H1 (cell line): ENCODE results near the gene TSEN34. TPM values are rescaled to one million over a fixed set of nuclear protein-coding genes. Genes with fewer than 3 reads are reported as not detected.

Experiments
- CTCF ChIA-PET: fragments of 300-600 bp; sonication (Branson Sonifier 250); formaldehyde crosslinking; loops from one replicate; lab custom pipeline; 2021; ENCODE audit not compliant: partially characterized antibody; lab: Charles Lee
- POLR2A ChIA-PET: fragments of 300-600 bp; sonication (Branson Sonifier 250); formaldehyde crosslinking; loops from one replicate; lab custom pipeline; 2021; ENCODE audit warnings: inconsistent platforms; ENCODE audit not compliant: partially characterized antibody; lab: Charles Lee
- DNase-seq, 2 experiments: peaks; one replicate each; pipeline versions ENCODE4 v3.0.0 to v3.0.0-alpha.2; 2010 to 2022; ENCODE audit warnings: low spot score in 2 of 2, low read depth in 1 of 2, mixed read lengths in 1 of 2
- FAIRE-seq: peaks from 2 replicates; lab custom pipeline; 2011; peaks lifted over from hg19 to GRCh38; lab: Jason Lieb, UNC
- H2AFZ ChIP-seq: 2 replicates; pipeline ENCODE4 v1.8.1; 2012; ENCODE audit warnings: low read length, inconsistent platforms
- H2AK5ac ChIP-seq: 2 replicates; pipeline ENCODE4 v1.6.1; 2013; ENCODE audit warnings: low read depth, low read length
- H2BK120ac ChIP-seq: replicated peaks from 2 replicates; pipeline ENCODE3; 2013; ENCODE audit warnings: low read depth, low read length, inconsistent platforms
- H2BK12ac ChIP-seq: 2 replicates; pipeline ENCODE4 v1.6.1; 2013; ENCODE audit warnings: low read depth, low read length
- H2BK15ac ChIP-seq: 2 replicates; pipeline ENCODE4 v1.6.1; 2013; ENCODE audit warnings: low read length
- H2BK20ac ChIP-seq: 2 replicates; pipeline ENCODE4 v1.6.1; 2013; ENCODE audit warnings: low read length
- H2BK5ac ChIP-seq: 2 replicates; pipeline ENCODE4 v1.6.1; 2013; ENCODE audit warnings: low read depth, low read length
- H3K14ac ChIP-seq: 2 replicates; pipeline ENCODE4 v1.6.1; 2013; ENCODE audit warnings: inconsistent platforms; ENCODE audit not compliant: insufficient read length
- H3K18ac ChIP-seq: 2 replicates; pipeline ENCODE4 v1.6.1; 2013; ENCODE audit warnings: low read length; ENCODE audit errors: extremely low read depth
- H3K23ac ChIP-seq: 2 replicates; pipeline ENCODE4 v1.6.1; 2013; ENCODE audit warnings: inconsistent platforms; ENCODE audit not compliant: insufficient read length
- H3K23me2 ChIP-seq: 2 replicates; pipeline ENCODE4 v1.6.1; 2013; ENCODE audit warnings: low read depth, low read length
- H3K27ac ChIP-seq: 2 replicates; pipeline ENCODE4 v1.6.1; 2011; ENCODE audit warnings: low read depth, low read length, inconsistent platforms
- H3K27me3 ChIP-seq, 4 experiments: replicated peaks in 1 of 4; 1 replicate in 1 of 4; 2 replicates in 3 of 4; pipeline versions ENCODE4 v1.6.1 to v1.8.1; 2011 to 2013; ENCODE audit warnings: low read length in 3 of 4, mild to moderate bottlenecking in 3 of 4, inconsistent platforms in 2 of 4, mixed read lengths in 2 of 4, moderate library complexity in 1 of 4; ENCODE audit not compliant: control insufficient read depth in 3 of 4, insufficient read depth in 3 of 4; ENCODE audit errors: extremely low read depth in 1 of 4
- H3K36me3 ChIP-seq, 4 experiments: 2 replicates each; pipeline versions ENCODE4 v1.6.1 to v1.8.1; 2011 to 2013; ENCODE audit warnings: mild to moderate bottlenecking in 4 of 4, low read length in 3 of 4, moderate library complexity in 2 of 4, control low read depth in 1 of 4, inconsistent platforms in 1 of 4; ENCODE audit not compliant: insufficient read depth in 4 of 4, control insufficient read depth in 2 of 4
- H3K4ac ChIP-seq: replicated peaks from 2 replicates; pipeline ENCODE3; 2013; ENCODE audit warnings: low read length, low read depth, mixed read lengths, inconsistent platforms; ENCODE audit not compliant: insufficient read length
- H3K4me1 ChIP-seq, 4 experiments: replicated peaks in 1 of 4; 1 replicate in 1 of 4; 2 replicates in 3 of 4; pipeline versions ENCODE4 v1.6.1 to v1.8.1; 2011 to 2013; ENCODE audit warnings: low read length in 3 of 4, inconsistent platforms in 2 of 4, mixed read lengths in 1 of 4; ENCODE audit not compliant: insufficient read depth in 4 of 4, control insufficient read depth in 3 of 4
- H3K4me2 ChIP-seq, 2 experiments: 2 replicates each; pipeline versions ENCODE4 v1.6.1 to v1.8.1; 2011 to 2013; ENCODE audit warnings: low read depth in 2 of 2, low read length in 2 of 2, control low read depth in 1 of 2, inconsistent platforms in 1 of 2, mild to moderate bottlenecking in 1 of 2; ENCODE audit not compliant: insufficient read depth in 1 of 2
- H3K4me3 ChIP-seq, 4 experiments: fragments of 200-600, 300-600 bp in 1 of 4; sonication (generic), shearing (Covaris generic), sonication (Bioruptor Twin) in 1 of 4; 2 replicates each; pipeline versions ENCODE4 v1.5.1 to v1.8.1; 2011 to 2016; ENCODE audit warnings: low read length in 4 of 4, low read depth in 3 of 4, control low read depth in 2 of 4, inconsistent platforms in 2 of 4, mild to moderate bottlenecking in 2 of 4, mixed read lengths in 1 of 4, moderate library complexity in 1 of 4; ENCODE audit not compliant: insufficient read depth in 2 of 4; ENCODE audit errors: extremely low read depth in 1 of 4
- H3K56ac ChIP-seq: replicated peaks from 2 replicates; pipeline ENCODE3; 2013; ENCODE audit warnings: low read depth, mild to moderate bottlenecking, mixed read lengths, low read length, inconsistent platforms; ENCODE audit not compliant: insufficient read length
- H3K79me1 ChIP-seq: 2 replicates; pipeline ENCODE4 v1.6.1; 2013; ENCODE audit warnings: low read depth, low read length, control low read depth
- H3K79me2 ChIP-seq, 2 experiments: 2 replicates each; pipeline versions ENCODE4 v1.6.1 to v1.8.1; 2012 to 2013; ENCODE audit warnings: low read length in 2 of 2, mild to moderate bottlenecking in 2 of 2, inconsistent platforms in 1 of 2; ENCODE audit not compliant: insufficient read depth in 2 of 2, control insufficient read depth in 1 of 2
- H3K9ac ChIP-seq, 4 experiments: replicated peaks in 1 of 4; 1 replicate in 1 of 4; 2 replicates in 3 of 4; pipeline versions ENCODE4 v1.6.1 to v1.8.1; 2011 to 2013; ENCODE audit warnings: low read depth in 3 of 4, low read length in 3 of 4, control low read depth in 2 of 4, mild to moderate bottlenecking in 2 of 4, moderate library complexity in 2 of 4, inconsistent platforms in 1 of 4; ENCODE audit errors: extremely low read depth in 1 of 4
- H3K9me3 ChIP-seq, 2 experiments: 2 replicates each; pipeline versions ENCODE4 v1.6.1 to v1.8.1; 2012 to 2013; ENCODE audit warnings: mild to moderate bottlenecking in 2 of 2, moderate library complexity in 2 of 2, control low read depth in 1 of 2, inconsistent platforms in 1 of 2, low read depth in 1 of 2, low read length in 1 of 2, mixed read lengths in 1 of 2; ENCODE audit not compliant: insufficient read depth in 2 of 2
- H4K20me1 ChIP-seq, 2 experiments: replicated peaks in 1 of 2; 2 replicates each; pipeline versions ENCODE3 to v1.8.1; 2011 to 2013; ENCODE audit warnings: inconsistent platforms in 2 of 2, low read length in 2 of 2, mild to moderate bottlenecking in 1 of 2; ENCODE audit not compliant: insufficient read depth in 2 of 2, control insufficient read depth in 1 of 2
- H4K5ac ChIP-seq: 2 replicates; pipeline ENCODE4 v1.6.1; 2013; ENCODE audit warnings: low read length, low read depth, mixed read lengths, inconsistent platforms; ENCODE audit not compliant: insufficient read length
- H4K8ac ChIP-seq: 2 replicates; pipeline ENCODE4 v1.8.0; 2013; ENCODE audit warnings: mild to moderate bottlenecking, moderate library complexity, low read length, inconsistent platforms; ENCODE audit not compliant: insufficient read depth; ENCODE audit errors: extremely low read depth
- H4K91ac ChIP-seq: replicated peaks from 2 replicates; pipeline ENCODE3; 2013; ENCODE audit warnings: low read length, mixed read lengths, inconsistent platforms; ENCODE audit not compliant: insufficient read length
- WGBS, 2 experiments: shearing (Covaris generic) in 1 of 2; methylation state at CpG; one replicate each; pipeline versions ENCODE4 v1.1.6 to v1.1.7; 2013 to 2015; ENCODE audit warnings: low lambda C conversion rate in 2 of 2, mixed read lengths in 2 of 2, inconsistent platforms in 1 of 2, low coverage in 1 of 2, missing lambda C conversion rate in 1 of 2; ENCODE audit not compliant: insufficient replicate concordance in 2 of 2, insufficient coverage in 1 of 2, insufficient read length in 1 of 2; ENCODE audit errors: extremely low coverage in 1 of 2, missing lambda C conversion rate in 1 of 2; 5-methylcytosine and 5-hydroxymethylcytosine counted together
- polyA plus RNA-seq, 7 experiments: library from polyadenylated mRNA; depleted of rRNA in 3 of 7; stranded (reverse) in 5 of 7; unstranded in 2 of 7; fragments of >200 nt in 5 of 7; fragments of 200-250 nt in 2 of 7; gene quantifications; 1 replicate in 5 of 7; 2 replicates in 1 of 7; 4 replicates in 1 of 7; pipeline versions ENCODE4 v1.2.1 to v1.2.3, GENCODE V29; 2011 to 2013; ENCODE audit warnings: missing spikeins in 2 of 7, mixed read lengths in 2 of 7
- total RNA-seq: library from RNA; stranded (reverse); fragmentation: NEBNext Ultra II Directional; extraction: Animal tissue kit (Norgen Biotek cat#: 25700); gene quantifications from 2 replicates; pipeline ENCODE4 v1.2.1, GENCODE V29; 2021

TSEN34 gene
- total and polyA plus RNA-seq, 2 of the 8 experiments (the other 6 are each of a cell fraction or from before 2014, with no cell fraction given): 22.5 to 52.3 TPM

DNA sequence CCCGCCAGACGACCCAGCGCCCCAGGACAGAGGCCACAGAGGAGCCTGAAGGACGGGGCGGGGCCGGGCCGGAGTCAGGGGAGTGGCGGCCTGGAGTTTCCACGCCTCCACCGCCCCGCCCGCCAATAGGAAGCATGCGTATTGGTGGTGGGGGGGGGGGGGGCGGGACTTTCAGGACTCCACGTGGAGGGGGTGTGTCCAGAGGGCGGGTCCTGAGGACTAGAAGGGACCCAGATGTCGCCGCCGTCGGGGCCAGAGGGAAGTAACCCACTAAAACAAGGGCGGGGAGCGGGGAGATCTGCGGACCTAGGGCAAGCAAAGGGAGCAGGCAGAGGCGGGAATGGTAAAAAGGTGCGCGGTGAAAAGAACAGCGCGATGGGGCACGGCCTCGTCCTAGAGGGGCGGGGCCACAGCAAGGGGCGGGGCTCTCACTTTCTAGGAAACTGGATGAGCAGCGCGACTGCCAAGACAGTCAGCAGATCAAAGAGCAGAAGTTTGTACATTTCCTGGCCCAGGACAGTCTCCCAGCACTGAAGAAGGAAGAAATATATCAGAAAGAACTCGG is 28.8 kb upstream of the TSEN34 start:
- H4K91ac ChIP-seq: no peak overlapping the region
- H2BK20ac ChIP-seq: no peak overlapping the region
- peak overlapping the region; percentile 34 to 61 (median 39); a peak in 7 of 8 replicates for H3K4me3 ChIP-seq
- FAIRE-seq (no peak), DNase-seq (peak in 1 of 2 experiments; percentile 87)
- no peaks in the 10 kb centered on the region for H3K9me3 ChIP-seq
- H2AFZ ChIP-seq: no peak overlapping the region
- no peak overlapping the region for H3K18ac ChIP-seq
- H3K23me2 ChIP-seq: peaks cover 20% of the 10 kb centered on the region
- no peak overlapping the region for H3K14ac ChIP-seq
- no peak overlapping the region for H4K8ac ChIP-seq
- no peak overlapping the region for H3K4ac ChIP-seq
- H2BK15ac ChIP-seq: no peak overlapping the region
- H2AK5ac ChIP-seq: no peak overlapping the region
- no peak overlapping the region for H2BK12ac ChIP-seq
- no peak overlapping the region for H3K27ac ChIP-seq
- H4K5ac ChIP-seq: no peak overlapping the region
- H3K9ac ChIP-seq: no peak overlapping the region; a peak in 1 of 7 replicates
- H3K79me1 ChIP-seq: peaks cover 10% of the 10 kb centered on the region
- H3K23ac ChIP-seq: no peak overlapping the region
- H3K56ac ChIP-seq: no peak overlapping the region
- CTCF ChIA-PET: no interaction called here
- H3K27me3 ChIP-seq: peaks cover 0 to 10% (median 4%) of the 10 kb centered on the region in 4 experiments; a peak in 4 of 7 replicates
- POLR2A ChIA-PET: interaction anchor here (1.0 to 4.0 kb wide), 2 partner anchors 12 to 41 kb away, joined by 3 to 28 read pairs; partner anchors contain the start of gene TMC4
- H4K20me1 ChIP-seq: peaks cover 0 to 16% of the 10 kb centered on the region in 2 experiments
- no peaks in the 10 kb centered on the region for H3K36me3 ChIP-seq
- peaks cover 0 to 24% (median 11%) of the 10 kb centered on the region in 4 experiments; a peak in 6 of 7 replicates for H3K4me1 ChIP-seq
- 6% methylated on average over 23 of the region's 35 CpGs; no CpG with 5 or more reads in 1 of the 2 experiments for WGBS, 2 experiments
- no peak overlapping the region for H2BK120ac ChIP-seq
- H3K4me2 ChIP-seq: peak overlapping the region; percentile 63 to 85
- H3K79me2 ChIP-seq: no peaks in the 10 kb centered on the region
- no peak overlapping the region for H2BK5ac ChIP-seq
